HCT116 (cell line): ENCODE results near the gene FCN3. TPM values are rescaled to one million over a fixed set of nuclear protein-coding genes. Genes with fewer than 3 reads are reported as not detected.

Experiments used
- ATAC-seq: fragments of 200-7000 bp; cut with Tn5 transposase; 2 replicates; pipeline ENCODE4 v1.9.1; 2020; ENCODE audit warnings: mild to moderate bottlenecking, moderate library complexity
- BruUV-seq: library from RNA; stranded (reverse); fragments of 400-500 nt; replicated peaks from 2 replicates; lab custom pipeline; 2021; lab: Mats Ljungman, UMichigan
- CTCF ChIA-PET: fragments of 300-600 bp; sonication (Branson Sonifier 250); formaldehyde crosslinking; loops from one replicate; lab custom pipeline; 2021; ENCODE audit warnings: antibody characterized with exemption; lab: Charles Lee
- POLR2A ChIA-PET: fragments of 300-600, 350-600 bp; sonication (Branson Sonifier 250); formaldehyde crosslinking; loops from one replicate; lab custom pipeline; 2021; ENCODE audit warnings: antibody characterized with exemption; lab: Charles Lee
- RAD21 ChIA-PET, 2 experiments: fragments of 300-600 bp; sonication (Branson Sonifier 250); formaldehyde crosslinking; loops; one replicate each; lab custom pipeline; 2023; ENCODE audit warnings: low total read pairs in 2 of 2; ENCODE audit not compliant: uncharacterized antibody in 2 of 2, unreplicated experiment in 2 of 2, low non-redundant PET in 1 of 2; lab: Charles Lee
- DNase-seq: peaks from one replicate; pipeline ENCODE4 v3.0.0-alpha.2; 2010; ENCODE audit warnings: low read depth, low spot score
- H2AFZ ChIP-seq: fragments of 200-600 bp; shearing (Covaris generic), sonication (generic); 2 replicates; pipeline ENCODE4 v1.6.1; 2017; ENCODE audit warnings: low read depth, mixed run types, mixed read lengths, antibody characterized with exemption, low read length; ENCODE audit not compliant: poor library complexity, severe bottlenecking
- H3K27ac ChIP-seq: 2 replicates; pipeline ENCODE4 v1.5.1; 2012; ENCODE audit warnings: low read depth, low read length
- H3K27me3 ChIP-seq: fragments of 200-600 bp; sonication (generic); 2 replicates; pipeline ENCODE4 v1.6.1; 2016; ENCODE audit warnings: mixed run types, low read length, mixed read lengths; ENCODE audit not compliant: insufficient read depth
- H3K36me3 ChIP-seq, 2 experiments: fragments of 200-500 bp in 1 of 2; fragments of 200-600 bp in 1 of 2; sonication (Bioruptor generic) in 1 of 2; sonication (generic) in 1 of 2; 2 replicates each; pipeline versions ENCODE4 v1.5.1 to v1.6.1; 2014 to 2016; ENCODE audit warnings: low read length in 2 of 2, inconsistent platforms in 1 of 2, mixed read lengths in 1 of 2, mixed run types in 1 of 2; ENCODE audit not compliant: insufficient read depth in 2 of 2, control insufficient read depth in 1 of 2
- H3K4me1 ChIP-seq, 2 experiments: fragments of 200-600 bp in 1 of 2; sonication (generic) in 1 of 2; 2 replicates each; pipeline versions ENCODE4 v1.5.1 to v1.6.1; 2012 to 2017; ENCODE audit warnings: low read length in 2 of 2, inconsistent platforms in 1 of 2, mild to moderate bottlenecking in 1 of 2, mixed read lengths in 1 of 2, mixed run types in 1 of 2, moderate library complexity in 1 of 2; ENCODE audit not compliant: insufficient read depth in 2 of 2, control insufficient read depth in 1 of 2
- H3K4me2 ChIP-seq: fragments of 200-600 bp; sonication (generic); 2 replicates; pipeline ENCODE4 v1.6.1; 2017; ENCODE audit warnings: mixed run types, low read length, mixed read lengths
- H3K4me3 ChIP-seq, 2 experiments: fragments of 200-600 bp in 1 of 2; sonication (generic) in 1 of 2; replicated peaks in 1 of 2; 2 replicates each; pipeline ENCODE4 v1.5.1; 2011 to 2016; ENCODE audit warnings: low read length in 2 of 2, control low read depth in 1 of 2, low read depth in 1 of 2, mild to moderate bottlenecking in 1 of 2, mixed read lengths in 1 of 2, mixed run types in 1 of 2
- H3K79me2 ChIP-seq: fragments of 200-600 bp; sonication (generic); 2 replicates; pipeline ENCODE4 v1.6.1; 2017; ENCODE audit warnings: mild to moderate bottlenecking, mixed run types, low read length, moderate library complexity, mixed read lengths; ENCODE audit not compliant: insufficient read depth
- H3K9ac ChIP-seq: fragments of 200-600 bp; sonication (generic); 2 replicates; pipeline ENCODE4 v1.6.1; 2016; ENCODE audit warnings: low read length, mixed read lengths
- H3K9me2 ChIP-seq: fragments of 200-600 bp; sonication (generic), shearing (Covaris generic); 2 replicates; pipeline ENCODE4 v1.6.1; 2017; ENCODE audit warnings: mixed run types, mild to moderate bottlenecking, moderate library complexity; ENCODE audit not compliant: insufficient read depth
- H3K9me3 ChIP-seq, 2 experiments: fragments of 200-500 bp in 1 of 2; fragments of 200-600 bp in 1 of 2; sonication (Bioruptor generic) in 1 of 2; sonication (generic) in 1 of 2; 2 replicates each; pipeline ENCODE4 v1.6.1; 2014 to 2017; ENCODE audit warnings: low read length in 2 of 2, mixed read lengths in 2 of 2, inconsistent platforms in 1 of 2, low read depth in 1 of 2, mild to moderate bottlenecking in 1 of 2, mixed run types in 1 of 2, moderate library complexity in 1 of 2; ENCODE audit not compliant: control insufficient read depth in 1 of 2, insufficient read depth in 1 of 2
- H4K20me1 ChIP-seq: fragments of 200-600 bp; sonication (generic), shearing (Covaris generic); 2 replicates; pipeline ENCODE4 v1.6.1; 2017; ENCODE audit warnings: mixed run types, mild to moderate bottlenecking, moderate library complexity; ENCODE audit not compliant: insufficient read depth
- CBX3 ChIP-seq: IDR thresholded peaks from 2 replicates; pipeline ENCODE4 v1.6.1; 2012; ENCODE audit warnings: low read depth
- CEBPB ChIP-seq: IDR thresholded peaks from 2 replicates; pipeline ENCODE4 v1.6.1; 2012; ENCODE audit warnings: low read depth
- EZH2 ChIP-seq: fragments of 200-600 bp; sonication (generic); IDR thresholded peaks from 2 replicates; pipeline ENCODE4 v1.6.1; 2017; ENCODE audit warnings: antibody characterized with exemption, mixed run types
- FOSL1 ChIP-seq: IDR thresholded peaks from 2 replicates; pipeline ENCODE4 v1.6.1; 2012; ENCODE audit warnings: low read depth
- JUND ChIP-seq: IDR thresholded peaks from 2 replicates; pipeline ENCODE4 v1.6.1; 2012
- POLR2A ChIP-seq: IDR thresholded peaks from 2 replicates; pipeline ENCODE4 v1.7.0; 2011; ENCODE audit warnings: borderline replicate concordance; ENCODE audit not compliant: insufficient read depth, insufficient read length; ENCODE audit errors: extremely low read depth
- RAD21 ChIP-seq: IDR thresholded peaks from 2 replicates; pipeline ENCODE4 v1.6.1; 2012; ENCODE audit warnings: low read depth, mild to moderate bottlenecking
- ZFX ChIP-seq: fragments of 450-650 bp; IDR thresholded peaks from 2 replicates; pipeline ENCODE4 v1.6.1; 2017
- ZNF274 ChIP-seq: fragments of 200-500 bp; sonication (Bioruptor generic); IDR thresholded peaks from 2 replicates; pipeline ENCODE4 v1.6.1; 2014; ENCODE audit warnings: mild to moderate bottlenecking, low read depth, low read length, inconsistent platforms
- intact Hi-C: fragments of 100-400 bp; cut with micrococcal nuclease; formaldehyde crosslinking; loops from 2 replicates; pipeline ENCODE4 v1.10.0; 2022
- total RNA-seq: library from RNA; stranded (reverse); gene quantifications from one replicate; pipeline ENCODE4 v1.2.1, GENCODE V29; 2021; ENCODE audit not compliant: unreplicated experiment
- TF ChIP-seq, protein P1 (sequence below), 3 experiments: fragments of 200-600 bp in 1 of 3; sonication (generic) in 1 of 3; IDR thresholded peaks in 2 of 3; conservative IDR thresholded peaks in 1 of 3; 2 replicates each; pipeline ENCODE4 v1.5.1; 2012 to 2017; ENCODE audit warnings: low read depth in 2 of 3, low read length in 2 of 3, antibody characterized with exemption in 1 of 3, borderline replicate concordance in 1 of 3, control low read depth in 1 of 3, mild to moderate bottlenecking in 1 of 3, mixed read lengths in 1 of 3, mixed run types in 1 of 3, moderate library complexity in 1 of 3; ENCODE audit not compliant: insufficient read depth in 1 of 3

The FCN3 gene
- total RNA-seq, 1 experiment from 2014 or later, result 1.2 TPM

DNA sequence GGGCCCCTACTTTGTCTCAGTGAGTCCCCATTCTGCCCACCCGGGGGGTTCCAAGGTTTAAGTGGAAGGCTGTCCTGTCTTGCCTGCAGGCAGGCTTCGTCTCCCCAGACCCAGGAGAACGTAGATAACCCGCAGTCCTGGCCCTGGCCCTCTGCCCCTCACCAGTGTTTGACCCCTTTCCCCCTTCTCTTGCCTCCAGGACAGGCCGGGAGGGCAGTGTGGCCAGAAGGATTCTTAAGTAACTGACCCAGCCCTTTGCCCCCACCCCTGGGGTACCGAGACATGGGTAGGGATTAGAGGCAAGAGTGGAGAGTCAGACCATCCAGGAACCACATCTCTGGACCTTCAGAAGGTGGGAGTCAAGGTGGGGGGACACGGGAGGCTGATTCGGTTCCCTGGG lies 43.8 kb downstream of the FCN3 start:
- POLR2A ChIA-PET, result no interaction called here
- H3K9me3 ChIP-seq, result no peaks in the 10 kb centered on the region
- H3K9ac ChIP-seq, result no peak overlapping the region
- no peaks in the 10 kb centered on the region for H3K4me1 ChIP-seq
- no peaks in the 10 kb centered on the region for H4K20me1 ChIP-seq
- intact Hi-C loops, result no loop called here
- no peaks in the 10 kb centered on the region for H3K9me2 ChIP-seq
- peaks cover 24 to 43% of the 10 kb centered on the region in 2 experiments for H3K36me3 ChIP-seq
- no peak overlapping the region for H3K4me3 ChIP-seq
- no TSS peak for BruUV-seq
- RAD21 ChIA-PET, result no interaction called here
- no peak overlapping the region for H2AFZ ChIP-seq
- peaks cover 50% of the 10 kb centered on the region for H3K79me2 ChIP-seq
- H3K27ac ChIP-seq, result no peak overlapping the region; the same call in 1 of the 2 replicates
- no peak for TF ChIP-seq FOSL1
- CTCF ChIA-PET, result interaction anchor here (0.9 kb wide), 1 partner anchor 65 kb away, joined by 3 read pairs; no protein-coding TSS in a partner anchor
- no peak overlapping the region for H3K4me2 ChIP-seq
- ATAC-seq, result no peak
- no peaks in the 10 kb centered on the region for H3K27me3 ChIP-seq
- no peak for DNase-seq

DNA sequence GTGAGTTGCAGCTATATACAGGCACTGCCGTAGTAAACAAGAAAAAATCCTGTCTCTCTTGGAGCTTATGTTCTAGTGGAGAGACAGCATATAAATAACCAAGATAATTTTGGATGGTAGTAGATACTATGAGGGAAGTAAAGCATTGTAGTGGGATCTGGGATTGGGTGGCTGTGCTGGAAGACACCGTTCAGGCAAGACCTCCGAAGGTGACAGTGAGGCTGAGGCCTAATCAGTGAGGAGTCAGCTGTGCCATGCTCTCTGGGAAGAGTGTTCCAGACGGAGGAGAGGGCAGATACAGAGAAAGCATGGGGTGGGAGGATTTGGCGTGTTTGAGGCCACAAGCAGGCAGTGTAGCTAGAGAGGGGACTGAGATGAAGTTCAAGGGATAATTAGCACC lies 46.7 kb downstream of the FCN3 start:
- CTCF ChIA-PET, result no interaction called here
- H4K20me1 ChIP-seq, result no peaks in the 10 kb centered on the region

DNA sequence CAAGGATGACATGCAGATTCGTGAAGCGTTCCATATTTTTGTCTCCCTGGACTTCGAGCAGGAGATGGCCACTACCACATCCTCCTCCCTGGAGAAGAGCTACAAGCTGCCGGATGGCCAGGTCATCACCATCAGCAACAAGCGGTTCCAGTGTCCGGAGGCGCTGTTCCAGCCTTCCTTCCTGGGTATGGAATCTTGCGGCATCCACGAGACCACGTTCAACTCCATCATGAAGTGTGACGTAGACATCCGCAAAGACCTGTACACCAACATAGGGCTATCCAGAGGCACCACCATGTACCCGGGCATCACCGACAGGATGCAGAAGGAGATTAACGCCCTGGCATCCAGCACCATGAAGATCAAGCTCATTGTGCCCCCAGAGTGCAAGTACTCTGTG lies 49.3 kb downstream of the FCN3 start:
- Histone ChIP-seq H3K27me3 (no peaks in the 10 kb centered on the region), H3K4me3 (no peak overlapping the region), H3K9me3 (no peaks in the 10 kb centered on the region), H3K36me3 (peaks cover 18 to 35% of the 10 kb centered on the region in 2 experiments; a peak in 3 of 4 replicates), H3K9ac (no peak overlapping the region), H3K4me1 (peaks cover 7 to 18% of the 10 kb centered on the region in 2 experiments; a peak in 3 of 4 replicates), H3K9me2 (no peaks in the 10 kb centered on the region), H2AFZ (no peak overlapping the region), H3K79me2 (peaks cover 79% of the 10 kb centered on the region), H3K4me2 (no peak overlapping the region), H3K27ac (no peak overlapping the region), H4K20me1 (no peaks in the 10 kb centered on the region)
- BruUV-seq, result no TSS peak
- no peak for DNase-seq
- ChIA-PET RAD21 (no interaction called here), CTCF (no interaction called here), POLR2A (no interaction called here)
- intact Hi-C loops, result no loop called here
- no peak for ATAC-seq
- TF ChIP-seq FOSL1 (no peak), EZH2 (no peak), CEBPB (no peak), ZFX (no peak), JUND (no peak), ZNF274 (no peak), RAD21 (no peak), CBX3 (no peak)
- TF ChIP-seq, protein P1, sequence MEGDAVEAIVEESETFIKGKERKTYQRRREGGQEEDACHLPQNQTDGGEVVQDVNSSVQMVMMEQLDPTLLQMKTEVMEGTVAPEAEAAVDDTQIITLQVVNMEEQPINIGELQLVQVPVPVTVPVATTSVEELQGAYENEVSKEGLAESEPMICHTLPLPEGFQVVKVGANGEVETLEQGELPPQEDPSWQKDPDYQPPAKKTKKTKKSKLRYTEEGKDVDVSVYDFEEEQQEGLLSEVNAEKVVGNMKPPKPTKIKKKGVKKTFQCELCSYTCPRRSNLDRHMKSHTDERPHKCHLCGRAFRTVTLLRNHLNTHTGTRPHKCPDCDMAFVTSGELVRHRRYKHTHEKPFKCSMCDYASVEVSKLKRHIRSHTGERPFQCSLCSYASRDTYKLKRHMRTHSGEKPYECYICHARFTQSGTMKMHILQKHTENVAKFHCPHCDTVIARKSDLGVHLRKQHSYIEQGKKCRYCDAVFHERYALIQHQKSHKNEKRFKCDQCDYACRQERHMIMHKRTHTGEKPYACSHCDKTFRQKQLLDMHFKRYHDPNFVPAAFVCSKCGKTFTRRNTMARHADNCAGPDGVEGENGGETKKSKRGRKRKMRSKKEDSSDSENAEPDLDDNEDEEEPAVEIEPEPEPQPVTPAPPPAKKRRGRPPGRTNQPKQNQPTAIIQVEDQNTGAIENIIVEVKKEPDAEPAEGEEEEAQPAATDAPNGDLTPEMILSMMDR (IDR thresholded peaks at IDR 0.05 in 2 of 3, conservative IDR thresholded peaks at IDR 0.05 in 1 of 3; ENCODE audit: borderline replicate concordance in 1 of 3, insufficient read depth in 1 of 3, low read depth in 2 of 3, low read length in 2 of 3), result no peak

More for the DNA sequence above, 46.7 kb downstream of the FCN3 start:
- no peak for DNase-seq
- RAD21 ChIA-PET, result no interaction called here
- peaks cover 78% of the 10 kb centered on the region for H3K79me2 ChIP-seq
- POLR2A ChIA-PET, result no interaction called here
- TF ChIP-seq POLR2A, result no peak
- no peak for TF ChIP-seq JUND
- TF ChIP-seq CBX3, result no peak
- H3K4me1 ChIP-seq, result peaks cover 7 to 9% of the 10 kb centered on the region in 2 experiments; a peak in 3 of 4 replicates
- BruUV-seq, result no TSS peak
- intact Hi-C loops, result no loop called here
- no peak overlapping the region for H3K4me2 ChIP-seq
- H3K9ac ChIP-seq, result no peak overlapping the region
- ATAC-seq, result no peak
- H2AFZ ChIP-seq, result no peak overlapping the region
- H3K36me3 ChIP-seq, result peaks cover 21 to 42% of the 10 kb centered on the region in 2 experiments; a peak in 3 of 4 replicates
- no peaks in the 10 kb centered on the region for H3K27me3 ChIP-seq
- H3K9me2 ChIP-seq, result no peaks in the 10 kb centered on the region
- no peak overlapping the region for H3K4me3 ChIP-seq
- no peaks in the 10 kb centered on the region for H3K9me3 ChIP-seq
- no peak overlapping the region for H3K27ac ChIP-seq
